ENCODE results near the gene TRIM46.
"Not testable (repeated sequence)": the region's sequence is repeated elsewhere in the genome, so short reads cannot be mapped to it uniquely, and the experiment has no call there.

TRIM46 gene

DNA sequence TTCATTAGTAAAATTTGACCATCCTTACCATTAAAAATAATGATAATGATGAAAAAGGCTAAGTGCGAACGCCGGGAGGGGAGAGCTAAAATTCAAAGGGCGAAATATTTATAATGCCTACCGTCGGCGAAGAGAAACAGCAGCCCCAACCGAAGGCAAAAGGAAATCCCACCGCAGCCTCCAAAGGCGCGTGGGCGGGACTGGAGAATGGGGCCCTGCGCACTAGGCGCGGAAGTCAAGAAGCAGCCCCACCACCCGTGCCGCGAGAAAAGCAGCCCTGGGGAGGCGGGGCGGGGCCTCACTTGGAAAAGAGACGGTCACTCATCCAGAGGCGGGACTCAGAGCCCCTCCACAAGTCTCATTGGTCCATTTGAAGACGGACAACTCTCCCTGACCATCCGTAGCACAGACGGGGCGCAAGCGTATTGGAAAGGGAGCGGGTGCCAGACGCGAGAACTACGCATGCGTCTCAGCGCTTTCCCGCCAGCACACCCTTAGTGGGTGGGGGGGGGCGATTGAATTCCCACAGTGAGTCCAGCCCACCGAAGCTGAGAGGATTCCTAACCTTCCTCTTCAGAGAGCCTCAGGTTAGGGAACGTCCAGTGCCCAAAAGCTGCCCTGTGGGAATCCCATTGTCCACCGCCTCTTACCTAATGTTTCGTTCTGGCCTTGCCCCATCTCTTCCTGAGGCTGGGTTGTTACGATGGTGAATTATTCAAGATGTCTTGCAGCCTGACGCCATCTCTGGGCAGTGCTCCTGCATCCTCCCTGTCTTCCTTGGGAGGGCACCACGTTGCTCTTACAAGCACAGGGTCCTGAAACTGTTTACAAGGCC is 53.8 kb downstream of the TRIM46 start:
- DNase-seq (ENCODE audit: low read depth in 2 of 2), result peak; percentile 99 to 100

DNA sequence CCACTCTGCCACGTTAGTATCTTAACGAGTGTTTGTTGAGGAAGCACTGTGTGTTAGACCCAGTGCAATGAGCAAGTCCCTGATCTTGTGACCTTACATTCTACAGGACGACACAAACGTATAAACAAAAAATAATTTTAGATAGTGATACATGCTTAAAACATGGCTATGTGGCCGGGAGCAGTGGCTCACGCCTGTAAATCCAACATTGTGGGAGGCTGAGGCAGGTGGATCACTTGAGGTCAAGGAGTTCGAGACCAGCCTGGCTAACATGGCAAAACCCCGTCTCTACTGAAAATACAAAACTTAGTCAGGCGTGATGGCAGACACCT is 54.4 kb downstream of the TRIM46 start:
- DNase-seq (ENCODE audit: low read depth in 2 of 2), result no peak

DNA sequence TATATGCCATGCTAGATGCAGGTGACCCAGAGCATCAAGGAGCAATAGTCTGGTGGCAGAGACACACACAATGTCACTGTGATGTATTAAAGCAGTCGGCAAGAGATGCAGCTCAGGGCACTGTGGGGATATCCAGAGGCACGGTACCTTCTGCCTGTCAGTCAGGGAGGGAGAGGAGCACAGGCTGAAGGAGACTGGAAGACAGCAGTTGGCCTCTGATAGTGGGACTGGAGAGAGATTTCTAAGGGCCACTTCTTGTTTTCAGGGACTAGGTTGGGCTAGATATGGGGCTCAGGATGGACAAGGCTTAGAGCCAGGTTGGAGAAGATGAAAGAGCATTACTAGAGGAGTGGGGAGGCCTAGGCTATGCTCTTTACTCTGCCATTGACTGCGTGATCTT is 57.7 kb downstream of the TRIM46 start:
- DNase-seq (ENCODE audit: low read depth in 2 of 2), result not testable (repeated sequence)

DNA sequence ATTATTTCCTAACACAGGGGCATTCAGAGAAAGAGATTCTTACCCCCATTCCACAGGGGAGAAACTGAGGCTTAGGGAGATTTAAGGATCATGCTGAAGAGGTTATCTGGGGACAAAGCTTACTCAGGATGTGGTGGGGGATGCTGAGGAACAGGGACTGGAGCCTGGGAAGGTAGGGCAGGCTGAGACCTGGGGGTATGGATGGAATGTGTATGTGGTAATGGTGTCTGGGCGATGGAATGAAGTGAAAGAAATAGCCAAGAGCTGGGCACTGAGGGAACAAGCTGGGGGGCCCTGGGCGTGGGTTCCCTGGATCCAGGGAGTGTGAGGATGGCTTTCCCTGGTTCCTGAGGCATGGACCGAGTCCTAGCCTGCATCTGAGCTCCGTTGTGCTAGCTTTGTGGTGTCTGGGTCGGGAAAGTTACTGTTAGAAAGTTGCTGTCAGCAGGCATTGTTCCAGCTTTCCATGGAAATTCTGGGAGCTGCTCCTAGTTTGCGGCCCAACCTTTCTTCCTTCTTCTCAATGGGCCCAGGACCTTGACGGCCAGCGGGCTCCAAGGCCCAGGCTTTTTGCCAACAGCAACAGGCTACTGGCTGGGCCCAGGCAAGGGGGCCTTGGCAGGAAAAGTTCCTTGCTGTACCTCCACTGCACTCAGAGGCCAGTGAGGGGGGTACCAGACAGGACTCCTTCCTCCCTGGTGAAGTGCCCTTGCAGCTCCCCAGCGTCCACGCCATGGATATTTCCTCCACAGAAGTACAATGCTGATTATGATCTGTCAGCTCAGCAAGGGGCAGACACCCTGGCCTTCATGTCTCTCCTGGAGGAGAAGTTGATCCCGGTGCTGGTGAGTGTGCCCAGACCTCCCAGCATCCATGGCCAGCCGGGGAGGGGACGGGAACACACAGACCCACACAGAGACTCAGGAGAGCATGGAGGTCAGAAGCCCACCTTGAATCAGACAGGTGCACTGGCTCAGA is 58.6 kb downstream of the TRIM46 start:
- DNase-seq (ENCODE audit: low read depth in 2 of 2), result not testable (repeated sequence)

DNA sequence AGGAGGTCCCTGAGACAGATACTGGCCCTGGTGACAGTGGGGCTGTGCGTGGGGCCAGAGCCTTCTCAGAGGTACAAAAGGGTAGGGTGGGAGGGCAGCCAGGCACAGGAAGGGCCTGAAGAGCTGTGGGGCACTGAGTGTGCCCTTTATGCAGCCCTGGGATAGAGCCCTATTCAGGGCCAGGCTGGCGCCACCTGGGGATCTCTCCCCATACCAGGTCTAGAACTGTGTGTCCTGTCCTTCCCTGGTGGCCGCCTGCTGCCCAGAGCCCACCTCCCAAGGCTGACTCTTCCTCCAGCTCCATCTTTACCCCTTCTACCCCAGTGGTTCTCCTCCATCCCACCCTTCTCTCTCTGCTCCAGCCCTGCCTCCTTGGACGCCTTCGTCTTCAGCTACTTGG is 59.9 kb downstream of the TRIM46 start:
- not testable (repeated sequence) for DNase-seq (ENCODE audit: low read depth in 2 of 2)
